HG03571 (cell line): ENCODE data around the gene RAMP3.

Source experiments
- ATAC-seq: cut with Tn5 transposase; IDR thresholded peaks from one replicate; pipeline ENCODE4 v1.9.1; 2021; ENCODE audit not compliant: unreplicated experiment

Gene RAMP3

GRCh38 chr7:45178241-45179225 is 20.9 kb downstream of the RAMP3 start:
- no peak for ATAC-seq

GRCh38 chr7:45179666-45180065 is 22.1 kb downstream of the RAMP3 start:
- ATAC-seq = no peak

DNA sequence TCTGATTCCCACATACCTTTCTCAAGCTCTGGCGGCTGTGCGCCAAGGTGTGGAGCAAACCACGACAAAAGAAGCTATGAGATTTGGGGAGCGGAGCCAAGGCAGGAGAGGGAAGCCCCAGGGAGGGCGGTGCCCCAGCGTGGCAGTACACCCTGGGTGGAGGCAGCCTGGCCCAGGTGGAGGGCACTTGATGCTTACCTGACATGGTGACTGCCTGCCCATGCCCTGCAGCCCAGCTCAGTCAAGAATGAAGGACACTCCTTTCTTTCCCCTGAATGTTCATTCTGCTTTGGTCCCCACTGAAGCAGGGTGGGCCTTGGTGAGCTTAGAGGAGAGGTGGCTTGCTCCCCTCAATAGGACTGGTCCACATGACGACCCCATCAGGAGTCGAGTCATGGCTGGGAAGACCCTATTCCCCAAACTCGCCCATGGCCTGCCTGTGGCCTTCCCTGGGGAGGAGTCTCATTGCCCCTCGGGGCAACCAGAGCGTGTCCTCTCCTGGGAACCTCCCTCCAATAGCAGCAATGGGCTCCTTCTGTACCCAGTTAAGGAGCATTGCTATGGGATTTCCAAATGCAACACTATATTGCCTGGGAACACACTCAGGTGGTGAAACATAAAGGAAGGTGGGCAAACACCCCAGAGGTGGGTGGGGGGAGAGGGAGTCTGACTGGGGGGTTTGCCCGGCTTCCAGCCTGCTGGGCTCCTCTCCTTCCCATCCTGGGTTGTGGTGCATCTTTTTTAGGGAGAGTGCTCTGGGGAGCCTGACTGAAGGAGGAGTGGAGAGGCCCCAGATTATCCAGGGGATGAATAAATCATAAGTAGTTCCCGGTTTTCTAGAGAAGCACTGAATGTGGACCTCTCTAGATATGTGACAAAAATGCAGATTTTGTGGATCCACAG is 22.7 kb downstream of the RAMP3 start:
- no peak for ATAC-seq

DNA sequence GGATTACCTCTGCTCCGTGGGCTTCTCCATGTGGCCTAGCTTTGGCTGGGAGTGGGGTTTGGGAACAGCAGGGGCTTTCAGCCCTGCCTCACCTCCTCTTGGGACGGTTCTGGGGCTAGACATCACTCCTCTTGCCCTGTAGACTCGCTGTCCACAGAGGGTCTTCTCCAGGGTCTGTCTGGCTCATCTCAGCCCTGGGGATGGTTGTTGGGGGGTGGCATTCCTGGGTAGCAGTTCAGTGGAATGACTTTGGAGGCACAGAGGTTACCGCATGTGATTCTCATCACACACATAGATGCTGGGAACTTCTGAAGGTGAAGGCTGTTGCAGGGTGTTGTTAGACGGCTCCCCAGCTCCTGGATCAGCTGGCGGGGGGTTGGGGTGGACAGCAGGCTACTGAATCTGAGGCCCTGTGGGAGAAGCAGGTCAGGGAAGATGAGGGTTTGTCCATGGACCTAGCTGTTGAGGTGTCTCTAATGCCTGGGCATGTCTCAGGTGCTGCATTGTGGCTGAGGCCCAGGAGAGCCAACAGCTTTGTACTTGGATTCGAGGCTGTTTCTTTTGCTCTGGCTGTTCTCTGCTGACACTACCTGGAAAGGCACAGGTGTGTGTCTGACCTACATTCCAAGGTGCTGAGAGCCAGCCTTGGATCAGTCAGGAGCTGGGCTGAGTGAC is 23.8 kb downstream of the RAMP3 start:
- ATAC-seq = no peak

GRCh38 chr7:45181991-45182855 is 24.6 kb downstream of the RAMP3 start:
- ATAC-seq = no peak

DNA sequence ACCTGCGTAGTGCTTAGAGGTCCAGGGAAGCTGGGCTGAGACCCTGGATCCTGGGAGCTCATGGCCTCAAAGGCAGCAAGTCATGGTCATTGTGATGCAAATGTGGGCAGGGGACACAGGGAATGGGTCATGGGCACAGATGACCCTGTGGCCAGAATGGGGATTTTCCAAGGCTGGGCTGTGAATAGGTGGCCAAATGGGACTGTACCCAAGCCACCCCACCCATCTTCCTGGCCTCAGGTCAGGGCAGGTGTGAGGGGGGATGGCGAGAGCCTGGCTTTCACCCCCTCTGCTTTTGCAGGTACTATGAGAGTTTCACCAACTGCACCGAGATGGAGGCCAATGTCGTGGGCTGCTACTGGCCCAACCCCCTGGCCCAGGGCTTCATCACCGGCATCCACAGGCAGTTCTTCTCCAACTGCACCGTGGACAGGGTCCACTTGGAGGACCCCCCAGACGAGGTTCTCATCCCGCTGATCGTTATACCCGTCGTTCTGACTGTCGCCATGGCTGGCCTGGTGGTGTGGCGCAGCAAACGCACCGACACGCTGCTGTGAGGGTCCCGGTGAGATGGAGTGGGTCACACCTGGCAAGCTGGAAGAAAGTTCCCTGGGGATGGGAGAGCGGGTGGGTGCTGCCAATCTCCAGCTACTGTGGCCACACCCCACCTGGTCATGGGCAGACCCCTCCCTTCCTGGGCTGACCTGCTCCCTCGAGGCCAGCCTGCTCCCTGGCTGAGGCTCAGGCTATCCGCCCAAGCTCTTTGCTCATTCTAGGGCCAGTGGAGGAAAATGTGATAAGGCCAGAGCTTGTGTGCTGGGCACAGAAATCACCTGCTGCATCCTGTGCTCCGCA is 25.5 kb downstream of the RAMP3 start:
- no peak for ATAC-seq

DNA sequence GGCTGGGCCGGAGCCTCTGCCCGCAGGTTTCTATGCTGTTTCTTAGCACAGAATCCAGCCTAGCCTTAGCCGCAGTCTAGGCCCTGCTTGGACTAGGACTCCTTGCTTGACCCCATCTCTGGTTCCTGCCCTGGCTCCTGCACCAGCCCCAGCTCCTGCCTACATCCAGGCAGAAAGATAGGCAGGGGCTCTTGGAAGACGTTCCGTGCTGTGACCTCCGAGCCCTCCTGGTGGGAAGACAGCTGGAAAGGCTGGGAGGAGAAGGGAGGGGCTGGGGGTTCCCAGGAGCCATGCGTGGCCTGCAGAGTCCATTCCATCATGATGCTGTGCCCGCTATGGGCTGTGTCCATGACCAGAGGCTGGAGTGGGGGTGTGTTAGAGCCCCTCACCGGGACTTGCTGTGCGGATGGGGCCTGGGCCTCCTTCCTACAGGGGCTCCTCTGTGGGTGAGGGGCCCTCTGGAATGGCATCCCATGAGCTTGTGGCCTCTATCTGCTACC is 26.2 kb downstream of the RAMP3 start:
- no peak for ATAC-seq

DNA sequence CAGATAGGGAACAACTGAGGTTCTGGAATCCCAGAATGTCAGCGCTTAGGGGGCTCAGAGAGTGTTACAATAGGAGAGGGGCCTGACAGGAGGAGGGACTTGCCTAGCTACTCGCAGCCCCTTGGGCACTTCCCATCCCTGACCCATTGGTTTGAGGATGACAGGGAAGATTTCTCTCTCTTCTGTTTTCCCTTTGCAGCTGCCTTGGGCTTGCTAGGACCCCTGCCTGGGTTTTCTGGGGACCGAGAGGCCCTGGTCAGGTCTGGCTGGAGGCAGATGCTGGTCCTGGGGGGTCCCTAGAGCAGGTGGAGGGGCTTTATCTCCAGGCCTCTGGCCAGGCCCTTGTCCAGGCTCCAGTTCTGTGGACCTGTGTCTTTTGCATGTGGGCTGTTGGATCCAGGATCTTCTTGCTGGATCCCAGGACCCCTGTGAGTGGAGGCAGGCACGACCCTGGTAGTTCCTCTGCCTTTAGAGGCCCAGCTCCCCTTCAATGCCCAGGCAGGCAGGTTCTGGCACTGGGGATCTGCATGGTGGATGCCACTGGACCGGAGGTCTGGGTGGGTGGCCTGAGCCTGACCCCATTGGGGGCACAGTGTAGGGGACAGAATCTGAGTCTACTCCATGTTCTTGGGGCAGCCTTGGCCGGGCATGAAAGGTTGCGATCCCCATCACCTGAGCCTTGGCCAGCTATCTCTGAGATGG is 26.9 kb downstream of the RAMP3 start:
- ATAC-seq = no peak

- no peak for ATAC-seq
Observed at GRCh38 chr7:45185028-45185863, 27.7 kb downstream of the RAMP3 start.

DNA sequence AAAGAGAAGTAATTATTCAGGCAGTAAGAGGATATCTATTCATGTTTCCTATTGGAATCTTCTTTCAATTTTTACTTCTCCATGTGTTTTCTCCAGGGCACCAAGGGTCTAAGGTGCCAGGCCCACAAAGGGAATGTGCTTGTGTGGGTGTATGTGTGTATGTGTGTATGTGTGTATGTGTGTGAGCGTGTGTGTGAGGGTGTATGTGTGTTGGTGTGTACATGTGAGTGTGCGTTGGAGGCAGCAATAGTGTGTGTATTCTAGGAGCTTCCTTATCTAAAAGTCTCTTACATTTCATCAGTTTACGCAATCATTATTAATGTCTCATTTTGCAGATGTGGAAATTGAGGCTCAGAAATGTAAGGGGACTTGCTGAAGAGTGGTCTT is 28.3 kb downstream of the RAMP3 start:
- ATAC-seq = no peak

GRCh38 chr7:45186261-45186813 is 28.7 kb downstream of the RAMP3 start:
- no peak for ATAC-seq

- ATAC-seq = no peak
Observed at GRCh38 chr7:45187089-45187945, 29.7 kb downstream of the RAMP3 start.

DNA sequence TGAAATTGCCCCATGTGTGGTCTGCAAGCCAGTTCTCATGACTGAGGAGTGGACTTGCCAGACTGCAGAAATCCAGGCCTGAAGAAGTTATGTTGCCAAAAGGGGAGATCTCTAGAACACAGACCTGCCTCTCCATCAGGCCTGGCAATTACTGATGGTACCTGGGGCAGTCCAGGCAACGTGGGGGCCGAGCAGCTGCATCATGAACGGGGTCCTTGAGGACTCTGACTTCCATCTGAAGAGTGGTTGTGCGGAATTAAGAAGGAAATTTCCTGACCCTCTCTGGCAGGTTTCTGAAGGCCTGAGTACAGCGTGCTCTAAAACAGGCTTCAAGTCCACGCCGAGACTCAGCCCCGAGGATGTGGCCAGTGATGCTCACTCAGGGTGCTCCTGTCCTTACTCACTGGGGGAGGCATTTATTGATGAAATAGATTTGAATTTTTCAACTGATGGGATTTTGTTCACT is 30.4 kb downstream of the RAMP3 start:
- ATAC-seq = no peak

GRCh38 chr7:45188736-45189135 is 31.1 kb downstream of the RAMP3 start:
- no peak for ATAC-seq

DNA sequence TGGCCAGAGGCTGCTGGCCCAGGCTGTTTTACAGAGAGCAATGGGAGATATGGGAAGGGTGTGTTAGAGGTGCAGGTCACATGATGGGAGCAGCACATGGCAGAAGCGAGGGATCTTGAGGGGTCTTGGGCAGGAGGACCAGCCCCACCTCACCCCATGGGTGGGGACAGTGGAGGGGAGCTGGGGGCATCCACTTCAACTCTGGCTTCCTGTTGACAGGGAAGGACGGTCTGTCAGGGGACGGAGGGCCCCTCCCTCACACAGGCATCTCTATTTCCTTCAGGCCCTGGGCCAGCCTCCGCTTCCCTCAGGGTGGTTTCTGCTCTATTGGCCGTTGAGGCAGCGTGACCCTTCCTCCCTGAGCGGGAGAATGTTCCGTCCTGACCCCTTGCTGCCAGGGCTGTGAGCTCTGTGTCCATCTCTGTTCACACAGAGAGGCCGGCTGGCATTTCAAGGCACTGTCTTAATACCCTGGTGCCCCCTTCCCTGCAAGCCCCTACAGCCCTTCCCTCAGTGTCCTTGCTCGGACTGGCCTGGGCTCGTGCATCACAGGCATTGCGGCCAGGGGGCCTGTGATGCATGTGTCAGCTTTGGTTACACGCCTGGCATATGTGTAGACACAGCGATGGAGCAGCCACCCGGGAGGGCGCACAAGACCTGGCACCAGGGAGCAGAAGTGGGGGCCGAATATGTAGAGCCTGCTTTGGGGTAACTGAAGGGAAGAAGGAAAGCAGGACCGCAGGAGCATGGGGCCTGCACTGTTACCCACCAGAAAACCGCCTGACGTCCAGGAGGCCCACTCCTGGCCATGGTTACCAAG is 31.8 kb downstream of the RAMP3 start:
- ATAC-seq = no peak
